HL-60/S4 (cell line): ENCODE data around the gene GPR108.

Source experiments
- in situ Hi-C: fragments of 300-500 bp; cut with MboI; formaldehyde crosslinking; loops from 2 replicates; pipeline ENCODE4 v1.14.3; 2022; ENCODE audit warnings: low sequenced_read_pairs

GPR108 gene

GRCh38 chr19:6737873-6738786 is 750 bp upstream of the GPR108 start:
- in situ Hi-C loops: no loop called here

DNA sequence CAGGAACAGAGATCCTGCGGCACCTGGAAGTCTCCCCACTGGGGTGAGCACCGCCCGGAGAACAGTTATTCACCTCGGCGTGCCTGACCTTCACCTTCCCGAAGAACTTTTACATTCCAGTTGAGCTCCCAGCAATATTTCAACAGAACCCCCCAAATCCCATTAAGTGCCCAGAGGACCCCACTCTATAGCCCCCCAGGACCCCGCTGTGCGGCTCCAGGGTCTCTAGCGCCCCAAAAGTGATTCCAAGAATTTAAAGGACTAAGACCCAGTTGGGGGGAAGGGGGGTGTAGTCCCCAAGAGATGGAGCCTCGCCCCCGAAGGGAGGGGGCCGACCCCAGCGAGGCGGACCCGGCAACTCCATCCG is 480 bp downstream of the GPR108 start:
- in situ Hi-C loops: no loop called here

- in situ Hi-C loops: no loop called here
These were observed 1.0 kb downstream of the GPR108 start for GRCh38 chr19:6736169-6736916.

DNA sequence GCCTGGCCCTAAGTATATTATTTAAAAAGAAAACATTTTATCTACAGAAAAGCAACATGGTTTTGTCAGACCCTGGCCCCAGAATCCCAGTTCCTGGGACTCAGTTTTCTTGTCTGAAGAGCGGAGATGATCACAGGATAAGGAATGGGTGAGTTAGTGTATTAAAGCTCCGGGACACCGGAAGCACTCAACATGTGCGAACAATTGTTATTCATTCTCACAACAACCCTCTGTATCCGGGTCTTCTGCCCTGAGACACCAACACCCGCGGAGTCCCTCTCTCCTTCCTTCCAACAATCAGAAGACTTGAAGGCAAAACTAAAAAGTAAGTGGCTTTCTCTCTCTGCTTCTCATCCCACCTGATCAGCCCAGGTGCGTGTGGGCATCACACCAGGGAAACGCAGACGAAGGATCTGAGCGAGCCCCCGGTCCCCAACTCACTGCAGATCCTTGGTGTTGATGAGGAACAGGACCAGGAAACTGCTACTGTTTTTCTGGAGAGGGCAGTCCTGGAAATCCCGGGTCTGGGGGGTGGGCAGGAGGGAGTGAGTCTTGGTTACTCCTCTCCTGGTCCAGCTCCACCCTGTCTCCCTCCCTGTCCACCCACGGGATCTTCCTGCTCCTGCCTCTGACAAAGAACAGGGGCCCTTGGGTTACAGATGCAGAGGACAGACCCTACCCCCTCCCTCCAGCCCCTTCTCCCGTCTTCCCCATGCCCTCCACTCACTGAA is 2.0 kb downstream of the GPR108 start:
- in situ Hi-C loops: no loop called here

DNA sequence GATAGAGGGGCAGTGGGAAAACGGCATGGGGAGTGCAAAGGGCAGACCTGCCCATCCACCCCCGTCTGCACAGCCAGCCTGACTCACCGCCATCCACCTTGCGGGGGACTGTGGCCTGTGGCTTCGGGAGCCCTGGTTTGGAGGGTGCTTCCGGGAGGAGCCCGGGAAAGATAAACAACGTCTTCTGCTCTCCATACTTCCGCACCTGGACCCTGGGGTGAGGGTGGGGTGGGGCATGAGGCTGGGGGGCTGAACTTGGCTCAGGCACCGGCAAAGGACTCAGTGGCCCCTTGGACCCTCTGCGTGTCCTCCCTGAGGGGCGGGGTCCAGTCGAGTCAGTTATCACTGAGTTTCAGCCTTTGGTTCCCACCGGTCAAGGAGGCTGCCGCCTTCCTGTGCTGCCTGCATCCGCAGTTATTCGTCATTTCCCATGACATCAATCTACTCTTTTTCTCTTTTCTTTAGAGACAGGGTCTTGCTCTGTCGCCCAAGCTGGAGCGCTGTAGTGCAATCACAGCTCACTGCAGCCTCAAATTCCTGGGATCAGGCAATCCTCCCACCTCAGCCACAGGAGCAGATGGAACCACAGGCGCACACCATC is 3.2 kb downstream of the GPR108 start:
- in situ Hi-C loops: no loop called here

GRCh38 chr19:6733338-6734095 is 3.9 kb downstream of the GPR108 start:
- in situ Hi-C loops: no loop called here

DNA sequence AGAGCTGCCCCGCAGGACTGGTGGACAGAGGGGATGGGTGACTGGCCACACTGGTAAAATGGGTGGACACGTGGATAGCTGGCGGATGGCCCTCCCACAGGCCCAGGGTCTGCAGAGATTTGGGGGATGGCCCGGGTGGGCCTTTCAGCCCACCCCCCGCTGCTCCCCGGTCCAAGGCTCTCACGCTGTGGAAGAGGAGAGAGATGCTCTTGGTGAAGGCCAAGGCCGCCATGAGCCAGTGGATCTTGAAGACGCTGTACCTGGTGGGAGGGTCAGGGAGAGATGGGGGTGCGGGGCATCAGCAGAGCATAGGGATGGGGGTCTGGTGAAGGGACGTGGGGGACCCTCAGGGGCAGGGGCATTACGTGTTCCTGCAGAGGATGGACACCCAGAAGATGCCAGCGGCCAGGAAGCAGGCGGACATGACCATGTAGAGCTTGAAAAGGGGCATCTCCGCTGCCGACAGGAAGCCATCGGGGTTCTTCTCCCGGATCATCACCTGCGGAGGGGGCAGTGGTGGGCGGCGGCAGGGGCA is 4.5 kb downstream of the GPR108 start:
- in situ Hi-C loops: no loop called here

- in situ Hi-C loops: no loop called here
These were observed 5.6 kb downstream of the GPR108 start for GRCh38 chr19:6731822-6732221.

DNA sequence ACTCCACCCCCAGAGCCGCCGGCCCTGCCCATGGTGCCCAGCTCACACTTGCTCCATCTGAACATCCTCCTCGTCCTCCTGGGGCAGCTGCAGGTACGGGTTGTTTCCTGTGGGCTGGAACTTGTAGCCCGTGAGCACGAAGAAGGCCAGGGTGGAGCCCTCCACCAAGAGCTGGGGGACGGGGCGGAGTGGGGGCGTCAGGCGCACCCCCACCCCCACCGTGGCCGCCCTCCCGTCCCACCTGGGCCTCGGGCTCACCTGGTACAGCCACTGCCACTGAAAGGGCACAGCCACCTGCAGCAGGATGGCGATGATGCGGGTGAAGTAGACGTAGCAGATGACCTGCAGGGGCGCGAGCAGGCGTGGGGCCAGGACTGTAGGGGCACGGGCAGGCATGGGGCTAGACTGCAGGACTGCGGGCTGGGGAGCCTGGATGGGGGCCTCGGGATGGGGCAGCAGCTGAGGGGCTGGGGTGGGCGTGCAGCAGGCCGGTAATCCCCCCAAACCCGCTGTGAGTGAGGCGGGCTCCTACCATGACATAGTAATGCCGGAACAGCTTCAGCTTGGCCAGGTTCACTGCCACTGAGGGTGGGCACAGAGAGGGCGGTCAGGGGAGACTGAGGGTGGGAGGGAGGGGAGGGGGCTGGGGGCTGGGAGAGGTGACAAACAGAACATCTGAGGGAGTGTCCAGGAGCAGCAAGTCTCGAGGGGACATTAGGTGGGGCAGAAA is 6.3 kb downstream of the GPR108 start:
- in situ Hi-C loops: no loop called here

GRCh38 chr19:6730153-6730804 is 7.1 kb downstream of the GPR108 start:
- in situ Hi-C loops: no loop called here

- in situ Hi-C loops: no loop called here
These were observed 7.7 kb downstream of the GPR108 start for GRCh38 chr19:6729573-6730152.

- in situ Hi-C loops: no loop called here
These were observed 9.0 kb downstream of the GPR108 start for GRCh38 chr19:6728346-6728745.

DNA sequence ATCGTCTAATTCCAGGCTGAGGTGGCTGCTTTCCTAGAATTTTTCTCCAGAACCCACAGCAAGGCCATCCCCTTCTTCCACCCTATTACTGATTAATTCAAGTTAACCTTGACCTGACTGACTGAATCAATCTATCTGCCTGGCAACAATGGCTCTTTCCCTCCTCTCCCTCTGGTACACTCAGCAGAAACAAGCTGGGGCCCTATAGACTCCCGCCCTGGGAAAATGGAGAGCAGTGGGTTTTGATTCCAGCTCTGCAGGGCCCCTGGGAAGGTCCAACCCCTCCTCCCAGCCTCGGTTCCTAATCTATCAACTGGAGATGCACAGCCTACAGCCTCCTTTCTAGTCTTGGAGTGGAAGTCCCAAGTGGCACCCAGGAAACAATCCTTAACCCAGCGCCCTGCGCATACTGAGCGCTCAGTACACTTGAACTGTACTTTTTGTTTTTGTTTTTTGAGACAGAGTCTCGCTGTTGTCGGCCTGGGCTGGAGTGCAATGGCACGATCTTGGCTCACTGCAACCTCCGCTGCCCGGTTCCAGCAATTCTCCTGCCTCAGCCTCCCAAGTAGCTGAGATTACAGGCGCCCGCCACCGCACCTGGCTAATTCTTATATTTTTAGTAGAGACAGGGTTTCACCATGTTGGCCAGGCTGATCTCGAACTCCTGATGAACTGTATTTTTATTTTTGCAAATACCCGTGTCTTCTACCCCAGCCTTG is 11.7 kb downstream of the GPR108 start:
- in situ Hi-C loops: no loop called here

DNA sequence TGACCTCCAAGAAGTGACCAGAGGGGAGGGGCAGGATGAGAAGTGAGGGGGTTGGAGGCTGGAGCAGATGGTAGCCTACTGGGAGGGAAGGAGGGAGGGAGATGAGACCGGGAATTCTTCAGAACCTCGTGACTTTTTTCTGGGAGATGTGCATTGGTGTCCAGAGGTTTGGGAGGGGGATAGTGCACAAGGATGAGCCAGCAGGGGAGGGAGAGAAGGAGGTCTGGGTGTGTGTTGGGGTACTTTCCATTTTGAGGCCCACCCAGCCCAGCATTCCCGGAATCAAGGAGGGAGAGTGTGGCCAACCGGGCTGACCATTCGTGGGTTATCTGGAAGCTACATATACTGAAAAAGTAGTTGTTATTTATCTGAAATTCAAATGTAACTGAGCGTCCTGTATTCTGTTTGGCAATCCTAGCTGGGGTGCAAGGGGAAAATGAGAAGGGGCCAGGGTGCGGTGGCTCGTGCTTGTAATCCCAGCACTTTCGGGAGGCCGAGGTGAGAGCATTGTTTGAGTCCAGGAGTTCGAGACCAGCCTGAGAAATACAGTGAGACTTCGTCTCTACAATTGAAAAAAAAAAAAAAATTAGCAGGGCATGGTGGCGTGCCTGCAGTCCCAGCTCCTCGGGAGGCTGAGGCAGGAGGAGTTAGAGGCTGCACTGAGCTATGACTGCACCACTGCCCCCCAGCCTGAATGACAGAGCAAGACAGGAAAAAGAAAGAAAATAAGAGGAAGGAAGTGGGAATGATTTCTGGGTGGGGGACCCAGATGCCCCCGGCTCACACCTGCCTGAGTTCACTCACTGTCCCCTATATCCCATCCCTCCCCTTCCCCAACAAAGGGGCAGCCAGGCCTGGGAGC is 12.5 kb downstream of the GPR108 start:
- in situ Hi-C loops: no loop called here

- in situ Hi-C loops: no loop called here
These were observed 13.6 kb downstream of the GPR108 start for GRCh38 chr19:6723738-6724137.

DNA sequence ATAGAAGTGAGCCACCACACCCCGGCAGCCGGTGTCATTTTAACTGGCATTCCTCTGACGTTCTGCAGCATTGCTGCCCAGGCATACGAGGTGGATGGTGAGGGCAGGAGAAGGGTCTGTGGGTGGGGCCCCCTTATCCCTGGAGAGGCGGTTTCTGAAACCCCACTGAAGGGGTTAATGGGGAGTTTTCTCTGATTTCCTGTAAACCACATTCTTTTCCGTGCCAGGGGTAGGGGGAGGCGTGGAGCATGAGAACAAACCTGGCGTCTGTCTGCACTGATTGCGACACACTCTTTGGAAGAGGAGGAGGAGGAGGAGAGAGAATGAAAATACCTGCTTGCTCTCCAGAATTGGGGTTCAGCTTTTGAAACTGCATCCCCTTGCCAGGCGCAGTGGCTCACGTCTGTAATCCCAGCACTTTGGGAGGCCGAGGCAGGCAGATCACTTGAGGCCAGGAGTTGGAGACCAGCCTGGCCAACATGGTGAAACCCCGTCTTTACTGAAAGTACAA is 14.2 kb downstream of the GPR108 start:
- in situ Hi-C loops: no loop called here

DNA sequence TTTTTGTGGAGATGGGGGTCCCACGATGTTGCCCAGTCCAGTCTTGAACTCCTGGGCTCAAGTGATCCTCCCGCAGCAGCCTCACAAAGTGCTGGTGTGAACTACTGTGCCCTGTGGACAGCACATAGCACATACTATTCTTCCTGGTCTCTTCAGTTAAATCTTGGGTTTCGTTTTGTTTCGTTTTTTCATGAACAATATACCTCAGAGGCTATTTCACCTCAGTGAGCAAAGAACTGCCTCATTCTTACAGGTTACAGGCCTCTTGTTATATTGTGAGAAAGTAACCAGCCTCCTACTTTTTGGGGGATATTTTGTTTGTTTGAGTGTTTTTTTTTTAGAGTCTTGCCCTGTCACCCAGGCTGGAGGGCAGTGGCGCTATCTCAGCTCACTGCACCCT is 15.6 kb downstream of the GPR108 start:
- in situ Hi-C loops: no loop called here
